ENCODE results near the gene GNB1.
"Not testable (repeated sequence)": the region's sequence is repeated elsewhere in the genome, so short reads cannot be mapped to it uniquely, and the experiment has no call there.

Gene GNB1

DNA sequence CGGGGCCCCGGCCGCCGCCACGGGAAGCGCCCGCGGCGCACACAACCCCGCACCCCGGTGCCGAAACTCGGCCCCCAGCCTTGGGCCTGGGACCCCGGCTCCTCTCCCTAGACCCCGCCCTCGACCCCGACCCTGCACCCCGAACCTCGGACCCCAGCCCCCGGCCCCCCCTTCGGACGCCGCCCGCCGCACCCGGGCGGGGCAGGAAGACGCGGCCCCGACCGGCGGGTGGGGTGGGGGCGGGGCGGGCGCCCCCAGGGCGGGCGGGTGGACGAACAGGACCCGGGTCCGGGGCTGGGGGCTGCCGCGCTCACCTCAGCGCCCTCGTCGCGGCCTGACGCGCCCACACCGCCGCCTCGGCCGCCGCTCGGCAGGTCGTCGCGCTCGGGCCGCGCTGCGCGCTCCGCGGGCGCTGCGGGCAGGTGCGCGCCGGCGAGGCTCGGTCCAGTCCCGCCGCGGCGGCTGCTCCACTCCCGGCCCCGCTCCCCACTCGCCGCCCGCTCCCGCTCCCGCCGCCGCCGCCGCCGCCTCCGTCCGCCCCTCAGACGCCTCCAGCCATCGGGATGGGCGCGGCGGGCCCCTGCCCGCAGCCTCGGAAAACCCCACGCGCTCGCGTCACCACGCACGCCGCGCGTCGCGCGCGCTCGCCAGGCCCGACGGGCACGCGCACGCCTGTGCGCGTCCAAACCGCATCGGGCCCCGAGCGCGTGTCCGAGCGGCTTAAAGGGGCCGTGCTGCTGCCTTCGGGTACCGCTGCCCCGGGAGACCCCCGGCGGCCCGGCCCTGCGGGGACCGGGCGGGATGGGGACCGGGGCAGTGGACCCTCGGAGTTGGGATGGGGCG lies at the start of gene GNB1:
Gene GNB1, minus strand, starts transcription at position 582 of the 843 bp plus-strand sequence. CDS start 65,634 bp downstream, outside the sequence.
- peak; percentile 80 for DNase-seq (ENCODE audit: low read depth)

- no peak for DNase-seq (ENCODE audit: low read depth)
These were observed 49.2 kb upstream of the GNB1 start for GRCh38 chr1:1940123-1940425.

DNA sequence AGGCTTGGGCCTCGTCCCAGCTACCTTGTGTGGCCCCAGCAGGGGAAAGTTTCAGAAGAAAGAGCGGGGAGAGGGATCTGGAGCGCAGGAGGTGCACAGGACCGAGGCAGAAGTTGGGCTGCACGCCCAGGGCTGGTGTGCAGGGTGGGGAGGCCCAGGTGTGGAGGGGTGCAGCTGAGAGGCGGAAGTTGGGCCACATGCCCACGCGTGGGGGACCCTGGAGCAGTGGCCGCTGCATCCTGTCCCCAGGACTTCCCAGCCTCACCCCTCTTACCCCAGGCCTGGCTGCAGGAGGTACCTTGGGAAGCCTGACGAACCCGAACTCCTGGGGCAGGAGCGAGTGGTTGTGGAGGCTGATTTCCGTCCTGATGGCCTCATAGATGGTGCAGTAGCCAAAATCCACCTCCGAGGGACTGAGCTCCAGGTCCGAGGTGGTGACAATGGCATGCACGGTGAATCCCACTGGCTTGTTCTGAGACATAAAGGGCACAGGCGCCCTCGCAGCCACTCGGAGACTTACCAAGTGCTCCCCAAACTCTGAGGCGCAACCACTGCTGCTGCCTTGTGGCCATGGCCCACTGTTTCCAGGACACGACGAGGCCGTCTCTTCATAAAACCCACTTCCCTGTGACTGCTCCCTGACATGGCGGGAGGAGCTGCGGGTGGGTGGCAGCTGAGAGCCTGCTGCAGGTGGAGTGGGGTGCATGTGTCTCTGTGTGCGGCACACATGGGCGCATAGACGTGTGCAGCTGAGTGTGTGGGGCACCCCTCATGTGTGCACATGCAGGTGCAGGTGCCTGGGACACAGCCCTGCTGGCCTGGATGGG lies 48.6 kb upstream of the GNB1 start:
- DNase-seq (ENCODE audit: low read depth): no peak

GRCh38 chr1:1938613-1939295 lies 47.9 kb upstream of the GNB1 start:
- DNase-seq (ENCODE audit: low read depth): no peak

- no peak for DNase-seq (ENCODE audit: low read depth)
These were observed 47.3 kb upstream of the GNB1 start for GRCh38 chr1:1938276-1938573.

DNA sequence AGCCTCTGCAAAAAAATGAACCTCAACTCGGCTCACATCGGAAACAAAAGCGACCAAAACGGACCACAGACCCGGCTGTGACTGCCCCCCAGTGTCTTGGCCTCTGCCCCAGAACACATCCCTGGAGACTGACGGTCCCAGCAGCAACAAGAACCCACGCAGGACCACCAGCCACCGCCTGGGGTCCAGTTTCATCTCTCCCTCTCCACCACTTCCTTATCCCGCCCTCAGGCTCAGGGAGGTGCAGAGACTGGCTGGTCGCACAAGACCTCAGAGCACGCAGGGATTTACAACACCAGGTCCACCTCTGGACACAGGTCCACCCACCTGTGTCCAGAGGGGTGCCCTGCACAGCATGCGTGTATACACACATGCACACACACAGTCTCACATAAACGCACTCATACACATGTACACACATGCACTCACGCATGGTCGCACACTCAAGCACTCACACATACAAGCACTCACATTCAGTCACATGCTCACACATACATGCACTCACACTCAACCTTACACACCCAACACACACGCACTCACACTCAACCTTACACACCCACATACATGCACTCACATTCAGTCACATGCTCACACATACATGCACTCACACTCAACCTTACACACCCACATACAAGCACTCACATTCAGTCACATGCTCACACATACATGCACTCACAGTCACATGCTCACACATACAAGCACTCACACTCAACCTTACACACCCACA lies 46.8 kb upstream of the GNB1 start:
- DNase-seq (ENCODE audit: low read depth): no peak

DNA sequence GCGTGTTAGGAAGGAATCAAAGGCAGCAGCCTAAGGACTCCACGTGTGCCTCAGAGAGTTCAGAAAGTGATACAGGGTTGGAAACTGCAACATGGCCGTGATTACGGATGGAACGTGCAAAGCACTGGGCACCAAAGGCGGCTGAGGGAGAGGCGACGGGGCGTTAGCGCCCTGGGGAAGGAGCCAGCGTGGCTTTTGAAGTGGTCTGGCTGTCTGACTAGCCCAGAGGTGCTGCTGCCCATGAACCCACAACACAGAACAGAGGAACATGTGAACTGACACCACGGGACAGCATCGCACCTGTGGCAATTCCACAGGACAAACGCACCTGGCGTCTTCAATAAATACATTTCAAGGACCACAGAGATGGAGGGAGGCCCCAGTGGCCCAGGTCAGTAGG lies 46.2 kb upstream of the GNB1 start:
- no peak for DNase-seq (ENCODE audit: low read depth)

DNA sequence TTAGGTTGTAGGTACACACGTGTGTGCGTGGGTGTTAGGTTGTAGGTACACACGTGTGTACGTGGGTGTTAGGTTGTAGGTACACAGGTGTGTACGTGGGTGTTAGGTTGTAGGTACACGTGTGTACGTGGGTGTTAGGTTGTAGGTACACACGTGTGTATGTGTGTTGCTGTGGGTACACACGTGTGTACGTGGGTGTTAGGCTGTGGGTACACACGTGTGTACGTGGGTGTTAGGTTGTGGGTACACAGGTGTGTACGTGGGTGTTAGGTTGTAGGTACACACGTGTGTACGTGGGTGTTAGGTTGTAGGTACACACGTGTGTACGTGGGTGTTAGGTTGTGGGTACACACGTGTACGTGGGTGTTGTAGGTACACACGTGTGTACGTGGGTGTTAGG lies 44.0 kb upstream of the GNB1 start:
- not testable (repeated sequence) for DNase-seq (ENCODE audit: low read depth)

- no peak for DNase-seq (ENCODE audit: low read depth)
These were observed 39.0 kb upstream of the GNB1 start for GRCh38 chr1:1929639-1930545.

DNA sequence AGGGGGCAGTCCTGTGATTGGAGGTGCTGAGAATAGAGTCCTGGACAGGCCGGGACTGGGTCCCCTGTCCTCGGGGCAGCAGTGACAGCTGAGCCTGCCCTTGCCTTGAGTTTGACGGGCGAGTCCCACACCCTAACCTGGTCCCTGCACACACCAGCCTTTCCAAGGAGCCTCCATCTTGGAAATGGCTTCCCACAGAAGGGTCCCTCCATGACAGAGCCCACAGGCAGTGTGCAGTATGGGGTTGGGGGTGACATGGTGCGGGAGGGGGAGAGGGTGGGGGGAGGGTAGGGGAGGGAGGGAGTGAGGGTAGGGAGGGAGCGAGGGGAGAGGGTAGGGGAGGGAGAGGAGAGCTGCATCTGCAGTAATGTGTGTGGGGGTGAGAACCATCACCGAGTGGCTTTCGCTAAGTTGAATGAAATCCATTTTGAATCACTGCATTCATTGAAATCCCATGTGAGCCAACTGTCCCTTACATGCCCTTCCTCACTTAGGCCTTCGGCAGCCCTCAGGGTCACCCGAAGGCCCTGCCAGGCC lies 38.3 kb upstream of the GNB1 start:
- DNase-seq (ENCODE audit: low read depth): no peak

- DNase-seq (ENCODE audit: low read depth): no peak
These were observed 37.6 kb upstream of the GNB1 start for GRCh38 chr1:1928231-1929101.

- DNase-seq (ENCODE audit: low read depth): no peak
These were observed 36.9 kb upstream of the GNB1 start for GRCh38 chr1:1927751-1928150.

GRCh38 chr1:1926886-1927660 lies 36.2 kb upstream of the GNB1 start:
- no peak for DNase-seq (ENCODE audit: low read depth)

GRCh38 chr1:1926346-1926811 lies 35.5 kb upstream of the GNB1 start:
- DNase-seq (ENCODE audit: low read depth): no peak

- no peak for DNase-seq (ENCODE audit: low read depth)
These were observed 34.8 kb upstream of the GNB1 start for GRCh38 chr1:1925437-1926345.

GRCh38 chr1:1924849-1925248 lies 34.0 kb upstream of the GNB1 start:
- no peak for DNase-seq (ENCODE audit: low read depth)

DNA sequence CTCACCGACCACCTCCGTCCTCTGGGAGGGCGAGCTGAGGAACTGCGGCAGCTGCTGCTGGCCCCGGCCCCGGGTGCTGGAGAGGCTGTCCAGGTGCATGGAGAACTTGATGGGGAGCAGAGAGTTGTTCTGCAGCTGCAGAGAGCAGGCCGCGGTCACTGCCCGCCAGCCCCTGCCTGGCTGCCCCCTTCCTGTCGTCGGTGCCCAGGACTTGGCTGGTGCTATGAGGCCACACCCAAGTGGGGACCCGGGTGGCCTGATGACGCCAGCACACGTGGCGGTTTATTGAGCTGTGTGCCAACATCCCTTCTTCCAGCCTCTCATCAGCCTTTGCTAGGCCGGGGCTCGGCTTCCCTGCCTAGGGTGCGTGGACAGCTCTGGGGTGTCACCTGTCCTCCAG lies 33.5 kb upstream of the GNB1 start:
- DNase-seq (ENCODE audit: low read depth): no peak
